Neural progenitor cell (in vitro differentiated cells): ENCODE measurements around the gene CES2. TPM values are rescaled to one million over a fixed set of nuclear protein-coding genes. Genes with fewer than 3 reads are reported as not detected.
"Not testable (repeated sequence)": the region's sequence is repeated elsewhere in the genome, so short reads cannot be mapped to it uniquely, and the experiment has no call there.

Experiments used
- DNase-seq: peaks from one replicate; pipeline ENCODE4 v3.0.0-alpha.2; 2016; ENCODE audit warnings: low spot score
- H2AFZ ChIP-seq: fragments of 200-600 bp; sonication (generic); replicated peaks from 2 replicates; pipeline ENCODE4 v1.6.1; 2016; ENCODE audit warnings: antibody characterized with exemption
- H3F3A ChIP-seq: fragments of 200-600 bp; sonication (generic); 2 replicates; pipeline ENCODE4 v1.6.1; 2016; ENCODE audit warnings: antibody characterized with exemption, low read depth
- H3K27ac ChIP-seq: fragments of 200-600 bp; sonication (generic); 2 replicates; pipeline ENCODE4 v1.5.1; 2016; ENCODE audit warnings: mild to moderate bottlenecking
- H3K27me3 ChIP-seq: fragments of 200-600 bp; sonication (generic); 2 replicates; pipeline ENCODE4 v1.6.1; 2016; ENCODE audit warnings: mild to moderate bottlenecking, moderate library complexity
- H3K36me3 ChIP-seq: fragments of 200-600 bp; sonication (generic); 2 replicates; pipeline ENCODE4 v1.5.1; 2016
- H3K4me1 ChIP-seq: fragments of 200-600 bp; sonication (generic); 2 replicates; pipeline ENCODE4 v1.6.1; 2016; ENCODE audit warnings: mixed run types
- H3K4me2 ChIP-seq: fragments of 200-600 bp; sonication (generic); 2 replicates; pipeline ENCODE4 v1.6.1; 2016
- H3K4me3 ChIP-seq: fragments of 200-600 bp; sonication (generic); 2 replicates; pipeline ENCODE4 v1.5.1; 2016
- H3K79me2 ChIP-seq: fragments of 200-600 bp; sonication (generic); 2 replicates; pipeline ENCODE4 v1.6.1; 2016; ENCODE audit warnings: low read depth
- H3K9ac ChIP-seq: fragments of 200-600 bp; sonication (generic); 2 replicates; pipeline ENCODE4 v1.6.1; 2016
- H3K9me3 ChIP-seq: fragments of 200-600 bp; sonication (generic); 2 replicates; pipeline ENCODE4 v1.5.1; 2016; ENCODE audit warnings: low read depth
- H4K20me1 ChIP-seq: fragments of 200-600 bp; sonication (generic); 2 replicates; pipeline ENCODE4 v1.6.1; 2016; ENCODE audit warnings: low read depth
- H3K27ac Mint-ChIP-seq: 3 replicates; pipeline ENCODE4 v1.8.0; 2021; ENCODE audit warnings: mixed read lengths
- H3K27me3 Mint-ChIP-seq: 2 replicates; pipeline ENCODE4 v1.8.0; 2022; ENCODE audit warnings: low read depth, mild to moderate bottlenecking, inconsistent platforms, moderate library complexity, mixed read lengths; ENCODE audit not compliant: insufficient read depth
- H3K36me3 Mint-ChIP-seq: 3 replicates; pipeline ENCODE4 v1.8.0; 2021; ENCODE audit warnings: mixed read lengths
- H3K4me1 Mint-ChIP-seq: 3 replicates; pipeline ENCODE4 v1.8.0; 2021; ENCODE audit warnings: mixed read lengths
- H3K4me3 Mint-ChIP-seq: 3 replicates; pipeline ENCODE4 v1.8.0; 2021; ENCODE audit warnings: mild to moderate bottlenecking, moderate library complexity, mixed read lengths
- H3K9me3 Mint-ChIP-seq: 3 replicates; pipeline ENCODE4 v1.8.0; 2020; ENCODE audit warnings: mixed read lengths
- EZH2 ChIP-seq: fragments of 200-600 bp; sonication (generic); IDR thresholded peaks from 2 replicates; pipeline ENCODE4 v1.6.1; 2017; ENCODE audit warnings: antibody characterized with exemption, mild to moderate bottlenecking, moderate library complexity
- EZH2phosphoT487 ChIP-seq: fragments of 200-600 bp; sonication (generic); IDR thresholded peaks from 2 replicates; pipeline ENCODE4 v1.6.1; 2017; ENCODE audit warnings: antibody characterized with exemption
- total RNA-seq: library from RNA; depleted of rRNA; stranded (reverse); fragments of >200 nt; gene quantifications from 2 replicates; pipeline ENCODE4 v1.2.3, GENCODE V29; 2015; ENCODE audit warnings: low replicate concordance
- TF ChIP-seq, protein P1 (sequence below): fragments of 200-600 bp; sonication (generic); IDR thresholded peaks from 2 replicates; pipeline ENCODE4 v1.5.1; 2017; ENCODE audit warnings: antibody characterized with exemption, mild to moderate bottlenecking

Gene CES2
- total RNA-seq, 1 donor from 2014 or later: 11.1 TPM

DNA sequence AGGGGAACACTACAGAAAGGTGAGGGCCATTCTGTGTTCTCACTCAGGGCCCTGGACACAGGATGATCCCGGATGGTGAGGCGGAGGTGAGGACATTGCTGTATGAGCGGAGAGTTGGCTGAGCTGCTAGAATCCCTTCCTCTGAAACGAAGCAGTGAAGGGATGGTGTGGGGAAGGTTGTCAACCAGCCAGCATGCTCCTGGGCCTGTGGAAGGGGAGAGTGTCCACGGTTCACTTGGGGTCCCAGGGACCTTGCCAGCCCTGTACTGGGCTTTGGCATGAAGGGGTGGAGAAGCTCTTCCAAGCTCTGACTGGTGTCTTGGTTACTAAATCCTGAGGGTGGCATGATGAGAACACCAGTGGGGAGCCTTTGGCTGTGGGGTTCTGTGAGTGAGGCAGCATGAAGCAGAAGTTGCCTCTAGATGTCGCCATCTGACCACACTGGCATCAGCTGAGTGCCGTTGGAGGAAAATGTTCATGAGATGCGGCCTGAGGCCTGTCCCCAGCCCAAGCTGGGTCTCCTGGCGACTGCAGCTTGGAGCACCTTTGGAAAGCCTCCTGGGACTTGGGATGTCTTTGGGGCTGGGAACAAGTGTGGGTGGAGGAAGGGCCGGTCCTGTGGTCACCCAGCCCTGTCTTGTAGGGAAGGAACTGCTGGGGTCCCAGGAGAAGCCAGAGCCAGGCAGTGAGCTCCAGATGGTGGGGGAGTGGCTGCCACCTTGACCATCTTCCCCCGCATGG is 40.2 kb upstream of the CES2 start:
- H3K9me3 ChIP-seq: no peaks in the 10 kb centered on the region
- Mint-ChIP-seq H3K27ac (no peak overlapping the region), H3K4me3 (no peak overlapping the region), H3K36me3 (no peaks in the 10 kb centered on the region), H3K9me3 (no peaks in the 10 kb centered on the region), H3K4me1 (peaks cover 13% of the 10 kb centered on the region), H3K27me3 (peaks cover 7% of the 10 kb centered on the region)
- H2AFZ ChIP-seq: no peak overlapping the region
- H4K20me1 ChIP-seq: no peaks in the 10 kb centered on the region
- TF ChIP-seq EZH2: no peak
- TF ChIP-seq, protein P1, sequence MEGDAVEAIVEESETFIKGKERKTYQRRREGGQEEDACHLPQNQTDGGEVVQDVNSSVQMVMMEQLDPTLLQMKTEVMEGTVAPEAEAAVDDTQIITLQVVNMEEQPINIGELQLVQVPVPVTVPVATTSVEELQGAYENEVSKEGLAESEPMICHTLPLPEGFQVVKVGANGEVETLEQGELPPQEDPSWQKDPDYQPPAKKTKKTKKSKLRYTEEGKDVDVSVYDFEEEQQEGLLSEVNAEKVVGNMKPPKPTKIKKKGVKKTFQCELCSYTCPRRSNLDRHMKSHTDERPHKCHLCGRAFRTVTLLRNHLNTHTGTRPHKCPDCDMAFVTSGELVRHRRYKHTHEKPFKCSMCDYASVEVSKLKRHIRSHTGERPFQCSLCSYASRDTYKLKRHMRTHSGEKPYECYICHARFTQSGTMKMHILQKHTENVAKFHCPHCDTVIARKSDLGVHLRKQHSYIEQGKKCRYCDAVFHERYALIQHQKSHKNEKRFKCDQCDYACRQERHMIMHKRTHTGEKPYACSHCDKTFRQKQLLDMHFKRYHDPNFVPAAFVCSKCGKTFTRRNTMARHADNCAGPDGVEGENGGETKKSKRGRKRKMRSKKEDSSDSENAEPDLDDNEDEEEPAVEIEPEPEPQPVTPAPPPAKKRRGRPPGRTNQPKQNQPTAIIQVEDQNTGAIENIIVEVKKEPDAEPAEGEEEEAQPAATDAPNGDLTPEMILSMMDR: peak; percentile 75
- no peak overlapping the region for H3K4me3 ChIP-seq
- H3K27ac ChIP-seq: no peak overlapping the region
- H3K9ac ChIP-seq: no peak overlapping the region
- H3K4me2 ChIP-seq: no peak overlapping the region
- no peaks in the 10 kb centered on the region for H3K79me2 ChIP-seq
- H3K36me3 ChIP-seq: no peaks in the 10 kb centered on the region
- no peaks in the 10 kb centered on the region for H3K4me1 ChIP-seq
- no peaks in the 10 kb centered on the region for H3F3A ChIP-seq
- peak; percentile 79 for DNase-seq
- no peaks in the 10 kb centered on the region for H3K27me3 ChIP-seq

DNA sequence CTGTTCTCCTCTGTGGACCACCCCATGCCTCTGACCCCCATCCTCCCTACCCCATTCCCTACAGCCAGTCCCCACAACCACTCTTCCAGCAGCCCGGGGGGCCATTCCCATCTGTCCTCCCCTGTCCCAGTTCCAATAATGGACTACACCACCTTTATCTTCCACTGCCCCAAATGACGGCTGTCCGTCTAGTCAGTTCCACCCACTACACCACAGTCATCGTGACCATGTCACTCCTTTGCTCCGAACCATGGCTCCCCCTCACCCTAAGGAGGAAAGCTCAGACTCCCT is 39.7 kb upstream of the CES2 start:
- Histone ChIP-seq H4K20me1 (no peaks in the 10 kb centered on the region), H3K4me1 (no peaks in the 10 kb centered on the region), H2AFZ (no peak overlapping the region), H3K9me3 (no peaks in the 10 kb centered on the region), H3K4me2 (no peak overlapping the region), H3K27ac (no peak overlapping the region), H3K9ac (no peak overlapping the region), H3K36me3 (no peaks in the 10 kb centered on the region), H3K79me2 (no peaks in the 10 kb centered on the region), H3K27me3 (no peaks in the 10 kb centered on the region), H3F3A (no peaks in the 10 kb centered on the region), H3K4me3 (no peak overlapping the region)
- Mint-ChIP-seq H3K36me3 (no peaks in the 10 kb centered on the region), H3K4me3 (no peak overlapping the region), H3K4me1 (peaks cover 17% of the 10 kb centered on the region), H3K27me3 (peaks cover 7% of the 10 kb centered on the region), H3K27ac (peak overlapping the region; percentile 35), H3K9me3 (no peaks in the 10 kb centered on the region)
- DNase-seq: no peak
- TF ChIP-seq EZH2: no peak
- TF ChIP-seq EZH2phosphoT487: no peak
- TF ChIP-seq, protein P1: no peak

DNA sequence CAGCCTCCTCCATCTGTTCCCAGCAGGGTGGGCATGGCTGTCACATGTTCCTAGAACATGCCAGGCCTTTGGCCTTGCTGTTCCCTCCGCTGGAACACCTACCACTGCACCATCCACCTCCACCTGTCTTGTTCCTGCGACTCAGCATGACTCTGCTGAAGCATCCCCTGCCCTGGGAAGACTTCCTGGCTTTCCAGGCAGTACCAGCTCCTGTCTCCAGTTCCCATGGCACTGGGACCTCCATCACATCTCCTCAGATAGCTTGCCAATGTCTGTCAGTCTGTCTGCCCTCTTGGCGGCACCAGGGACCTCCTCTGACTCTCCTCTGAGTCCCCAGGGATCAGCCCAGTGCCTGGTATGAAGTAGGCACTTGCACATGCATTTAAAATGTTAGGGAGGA is 39.3 kb upstream of the CES2 start:
- Histone ChIP-seq H3K9ac (no peak overlapping the region), H2AFZ (no peak overlapping the region), H3K4me3 (no peak overlapping the region), H3F3A (no peaks in the 10 kb centered on the region), H3K27ac (no peak overlapping the region), H3K36me3 (no peaks in the 10 kb centered on the region), H3K79me2 (no peaks in the 10 kb centered on the region), H3K9me3 (no peaks in the 10 kb centered on the region), H3K4me2 (no peak overlapping the region), H4K20me1 (no peaks in the 10 kb centered on the region), H3K27me3 (no peaks in the 10 kb centered on the region), H3K4me1 (no peaks in the 10 kb centered on the region)
- Mint-ChIP-seq H3K4me1 (peaks cover 20% of the 10 kb centered on the region), H3K27me3 (peaks cover 9% of the 10 kb centered on the region), H3K36me3 (no peaks in the 10 kb centered on the region), H3K9me3 (no peaks in the 10 kb centered on the region), H3K4me3 (peak overlapping the region; percentile 24), H3K27ac (peak overlapping the region; percentile 35)
- DNase-seq: no peak
- no peak for TF ChIP-seq EZH2phosphoT487
- no peak for TF ChIP-seq EZH2
- TF ChIP-seq, protein P1: no peak

DNA sequence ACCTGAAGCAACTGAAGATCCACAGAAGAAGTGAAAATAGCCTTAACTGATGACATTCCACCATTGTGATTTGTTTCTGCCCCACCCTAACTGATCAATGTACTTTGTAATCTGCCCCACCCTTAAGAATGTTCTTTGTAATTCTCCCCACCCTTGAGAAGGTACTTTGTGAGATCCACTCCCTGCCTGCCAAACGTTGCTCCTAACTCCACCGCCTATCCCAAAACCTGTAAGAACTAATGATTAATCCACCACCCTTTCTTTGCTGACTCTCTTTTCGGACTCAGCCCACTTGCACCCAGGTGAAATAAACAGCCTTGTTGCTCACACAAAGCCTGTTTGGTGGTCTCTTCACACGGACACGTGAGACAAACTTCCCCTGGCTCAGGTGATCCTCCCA is 38.6 kb upstream of the CES2 start:
- H3K4me3 ChIP-seq, H3K4me2 ChIP-seq, H3K4me1 ChIP-seq, H3K36me3 ChIP-seq, H3K27ac ChIP-seq, H3K27ac Mint-ChIP-seq, H4K20me1 ChIP-seq, H3K79me2 ChIP-seq, DNase-seq, H3K27me3 ChIP-seq, H2AFZ ChIP-seq, H3K9ac ChIP-seq, H3K4me3 Mint-ChIP-seq, H3K27me3 Mint-ChIP-seq, H3K9me3 Mint-ChIP-seq, H3F3A ChIP-seq, H3K36me3 Mint-ChIP-seq, H3K9me3 ChIP-seq: not testable (repeated sequence)
- peaks cover 20% of the 10 kb centered on the region for H3K4me1 Mint-ChIP-seq
